Colonic mucosa (tissue), 4 donors: ENCODE data around the gene SPINT2. TPM values are rescaled to one million over a fixed set of nuclear protein-coding genes. Genes with fewer than 3 reads are reported as not detected.

Experiments used
- DNase-seq: peaks from one replicate; pipeline ENCODE4 v3.0.0-alpha.2; 2020
- H3K27ac ChIP-seq: fragments of 200-600 bp; one replicate; pipeline ENCODE4 v1.8.0; 2021
- H3K27me3 ChIP-seq: fragments of 200-600 bp; one replicate; pipeline ENCODE4 v1.8.0; 2021
- H3K36me3 ChIP-seq: fragments of 200-600 bp; one replicate; pipeline ENCODE4 v1.8.0; 2021
- H3K4me1 ChIP-seq: fragments of 200-600 bp; one replicate; pipeline ENCODE4 v1.8.0; 2021; ENCODE audit warnings: mild to moderate bottlenecking
- H3K4me3 ChIP-seq: fragments of 200-600 bp; one replicate; pipeline ENCODE4 v1.8.0; 2021
- H3K9ac ChIP-seq, 2 donors: one replicate each; pipeline ENCODE4 v1.7.0; 2013; ENCODE audit warnings: control low read depth in 2 of 2, low read depth in 2 of 2, low read length in 2 of 2
- H3K9me3 ChIP-seq: fragments of 200-600 bp; one replicate; pipeline ENCODE4 v1.8.0; 2021
- intact Hi-C: fragments of 100-400 bp; cut with DNase I; formaldehyde crosslinking; loops from one replicate; pipeline ENCODE4 v1.14.1; 2022
- total RNA-seq, 2 donors: library from RNA; stranded (reverse); fragmentation: NEBNext Ultra II Directional in 1 of 2; extraction: Animal tissue kit (Norgen Biotek cat#: 25700) in 1 of 2; gene quantifications; one replicate each; pipeline ENCODE4 v1.2.1, GENCODE V29; 2021
- TF ChIP-seq, protein P1 (sequence below): fragments of 200-600 bp; IDR thresholded peaks from one replicate; pipeline ENCODE4 v1.8.0; 2022; ENCODE audit warnings: antibody characterized with exemption, mild to moderate bottlenecking
- donor health status: healthy.
- donor health status: DM: no; HTN: no; CAD: no.
- donor health status: DM: no; HTN: no; CAD: no.

SPINT2 gene
- total RNA-seq, 2 donors from 2014 or later, result 790 to 935 TPM

DNA sequence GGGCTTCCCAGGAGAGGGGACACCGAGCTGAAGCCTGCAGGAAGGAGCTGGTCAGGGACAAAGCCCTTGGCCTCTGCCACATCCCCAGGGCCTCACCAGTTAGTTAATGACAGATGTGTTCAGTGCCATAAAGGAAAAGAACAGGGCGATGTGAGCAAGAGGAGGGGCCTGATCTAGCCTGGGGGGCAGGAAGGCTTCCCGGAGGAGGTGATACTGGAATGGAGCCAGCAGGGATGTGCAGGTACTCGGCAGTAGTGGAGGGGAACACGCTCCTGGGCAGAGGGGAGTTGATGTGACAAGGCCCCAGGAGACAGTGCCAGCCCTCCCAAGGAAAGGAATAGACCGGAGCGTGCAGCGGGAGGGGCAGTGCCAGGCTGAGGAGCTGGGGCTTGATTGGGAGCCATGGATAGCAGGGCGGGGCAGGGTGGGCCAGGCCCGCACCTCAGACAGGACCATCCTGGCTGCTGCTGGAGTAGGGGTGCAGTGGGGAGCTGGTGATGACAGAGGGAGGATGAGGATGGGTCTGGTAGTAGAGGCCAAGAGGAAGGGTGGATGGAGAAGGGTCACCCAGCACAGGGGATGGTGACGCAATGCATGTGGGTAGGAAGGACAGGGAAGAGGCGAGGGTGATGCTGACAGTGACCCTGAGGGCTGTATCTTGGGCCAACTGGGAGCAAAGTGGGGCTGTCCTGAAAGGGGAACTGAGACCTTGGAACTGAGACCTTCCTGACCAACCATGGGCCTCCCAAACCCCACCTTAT, 43.8 kb downstream of the SPINT2 start:
- Histone ChIP-seq H3K9me3 (no peaks in the 10 kb centered on the region), H3K9ac (peak overlapping the region in 1 of 2 donors; percentile 12), H3K4me3 (no peak overlapping the region), H3K36me3 (no peaks in the 10 kb centered on the region), H3K4me1 (no peaks in the 10 kb centered on the region), H3K27ac (no peak overlapping the region), H3K27me3 (no peaks in the 10 kb centered on the region)
- TF ChIP-seq, protein P1, sequence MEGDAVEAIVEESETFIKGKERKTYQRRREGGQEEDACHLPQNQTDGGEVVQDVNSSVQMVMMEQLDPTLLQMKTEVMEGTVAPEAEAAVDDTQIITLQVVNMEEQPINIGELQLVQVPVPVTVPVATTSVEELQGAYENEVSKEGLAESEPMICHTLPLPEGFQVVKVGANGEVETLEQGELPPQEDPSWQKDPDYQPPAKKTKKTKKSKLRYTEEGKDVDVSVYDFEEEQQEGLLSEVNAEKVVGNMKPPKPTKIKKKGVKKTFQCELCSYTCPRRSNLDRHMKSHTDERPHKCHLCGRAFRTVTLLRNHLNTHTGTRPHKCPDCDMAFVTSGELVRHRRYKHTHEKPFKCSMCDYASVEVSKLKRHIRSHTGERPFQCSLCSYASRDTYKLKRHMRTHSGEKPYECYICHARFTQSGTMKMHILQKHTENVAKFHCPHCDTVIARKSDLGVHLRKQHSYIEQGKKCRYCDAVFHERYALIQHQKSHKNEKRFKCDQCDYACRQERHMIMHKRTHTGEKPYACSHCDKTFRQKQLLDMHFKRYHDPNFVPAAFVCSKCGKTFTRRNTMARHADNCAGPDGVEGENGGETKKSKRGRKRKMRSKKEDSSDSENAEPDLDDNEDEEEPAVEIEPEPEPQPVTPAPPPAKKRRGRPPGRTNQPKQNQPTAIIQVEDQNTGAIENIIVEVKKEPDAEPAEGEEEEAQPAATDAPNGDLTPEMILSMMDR, result no peak
- no peak for DNase-seq
- intact Hi-C loops, result no loop called here

DNA sequence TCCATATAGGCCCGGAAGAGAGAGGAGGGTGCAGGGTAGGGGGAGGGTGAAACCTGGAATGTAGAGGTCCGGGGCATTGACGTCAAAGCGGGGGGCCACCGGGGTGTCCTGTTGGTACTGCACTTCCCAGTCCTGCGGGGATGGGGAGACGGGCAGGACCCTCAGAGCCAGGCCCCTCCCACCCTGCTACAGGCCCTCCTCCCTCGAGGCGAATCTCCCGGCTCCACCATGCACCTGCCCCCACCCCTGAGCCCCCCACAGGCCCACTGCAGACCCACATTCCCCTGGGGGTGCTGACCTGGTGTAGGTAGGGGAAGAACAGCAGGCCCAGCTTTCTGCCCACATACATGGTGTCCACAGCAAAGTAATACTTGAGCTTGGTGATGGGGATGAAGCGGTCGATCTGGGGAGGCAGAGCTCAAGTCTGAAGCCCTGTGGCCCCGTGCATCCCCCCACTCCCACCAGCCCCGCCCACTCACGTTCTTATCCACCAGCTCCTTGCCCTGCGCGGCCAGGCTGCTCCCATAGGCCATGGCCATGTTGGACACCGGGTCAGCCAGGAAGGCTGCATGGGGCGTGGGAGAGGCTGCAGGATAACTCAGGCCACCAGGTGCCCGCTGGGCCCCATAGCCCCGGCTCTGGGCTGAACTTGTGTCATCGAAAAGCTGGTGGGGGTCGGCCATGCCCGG, 44.7 kb downstream of the SPINT2 start:
- no peaks in the 10 kb centered on the region for H3K4me1 ChIP-seq
- intact Hi-C loops, result no loop called here
- TF ChIP-seq, protein P1, result no peak
- H3K27me3 ChIP-seq, result no peaks in the 10 kb centered on the region
- DNase-seq, result no peak
- H3K36me3 ChIP-seq, result no peaks in the 10 kb centered on the region
- no peak overlapping the region for H3K27ac ChIP-seq
- H3K9ac ChIP-seq, result no peak overlapping the region
- H3K4me3 ChIP-seq, result no peak overlapping the region
- H3K9me3 ChIP-seq, result no peaks in the 10 kb centered on the region

DNA sequence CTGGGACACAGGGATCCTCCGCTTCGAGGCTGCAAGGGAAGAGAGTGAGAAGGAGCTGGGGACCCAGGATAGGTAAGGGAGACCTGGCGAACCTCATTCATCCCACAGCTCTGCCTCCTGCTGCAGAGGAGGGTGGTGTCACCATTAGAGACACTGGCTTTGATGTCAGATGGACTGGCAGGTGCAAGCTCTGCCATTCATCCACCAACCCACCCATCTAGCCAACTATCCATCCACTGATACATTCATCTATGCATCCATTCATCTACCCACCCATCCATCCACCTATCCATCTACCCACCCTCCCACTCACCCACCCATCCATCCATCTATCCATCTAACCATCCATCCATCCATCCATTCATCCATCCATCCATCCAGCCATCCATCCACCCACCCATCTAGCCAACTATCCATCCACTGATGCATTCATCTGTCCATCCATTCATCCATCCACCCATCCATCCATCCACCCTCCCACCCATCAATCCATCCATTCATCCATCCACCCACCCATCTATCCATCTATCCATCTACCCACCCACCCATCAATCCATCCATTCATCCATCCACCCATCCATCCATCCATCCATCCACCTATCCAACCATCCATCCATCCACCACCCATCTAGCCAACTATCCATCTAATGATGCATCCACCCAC, 45.4 kb downstream of the SPINT2 start:
- Histone ChIP-seq H3K4me1 (no peaks in the 10 kb centered on the region), H3K27ac (no peak overlapping the region), H3K4me3 (no peak overlapping the region), H3K27me3 (no peaks in the 10 kb centered on the region), H3K36me3 (no peaks in the 10 kb centered on the region), H3K9ac (no peak overlapping the region), H3K9me3 (no peaks in the 10 kb centered on the region)
- intact Hi-C loops, result no loop called here
- TF ChIP-seq, protein P1, result no peak
- DNase-seq, result no peak

DNA sequence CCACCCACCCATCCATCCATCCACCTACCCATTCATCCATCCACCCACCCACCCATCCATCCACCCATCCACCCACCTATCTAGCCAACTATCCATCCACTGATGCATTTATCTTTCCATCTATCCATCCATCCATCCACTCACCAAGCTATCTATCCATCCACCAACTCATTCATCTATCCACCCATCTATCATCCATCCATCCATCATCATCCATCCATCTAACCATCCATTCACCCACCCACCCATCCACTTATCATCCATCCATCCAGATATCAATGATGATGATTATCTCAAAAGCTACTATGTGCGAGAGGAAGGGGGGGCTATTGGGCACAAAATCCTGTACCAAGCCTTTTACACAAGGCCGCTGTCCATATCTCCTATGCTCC, 45.9 kb downstream of the SPINT2 start:
- Histone ChIP-seq H3K4me1 (peaks cover 2% of the 10 kb centered on the region), H3K27ac (no peak overlapping the region), H3K9ac (no peak overlapping the region), H3K9me3 (no peaks in the 10 kb centered on the region), H3K4me3 (no peak overlapping the region), H3K27me3 (no peaks in the 10 kb centered on the region), H3K36me3 (no peaks in the 10 kb centered on the region)
- intact Hi-C loops, result no loop called here
- DNase-seq, result no peak
- TF ChIP-seq, protein P1, result no peak

DNA sequence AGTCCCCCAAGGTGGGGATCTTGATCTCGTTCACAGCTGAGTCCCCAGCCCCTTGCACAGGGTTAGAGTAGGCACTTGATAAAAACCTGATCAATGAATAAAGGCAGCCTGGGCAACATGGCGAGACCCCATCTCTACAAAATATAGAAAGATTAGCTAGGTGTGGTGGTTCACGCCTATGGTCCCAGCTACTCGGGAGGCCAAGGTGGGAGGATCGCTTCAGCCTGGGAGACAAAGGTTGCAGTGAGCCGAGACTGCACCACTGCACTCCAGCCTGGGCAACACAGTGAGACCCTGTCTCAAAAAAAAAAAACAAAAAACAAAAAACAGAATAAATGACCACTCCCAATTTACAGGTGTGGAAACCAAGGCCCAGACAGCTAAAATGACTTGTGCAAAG, 46.6 kb downstream of the SPINT2 start:
- no peak for DNase-seq
- Histone ChIP-seq H3K9me3 (no peaks in the 10 kb centered on the region), H3K27ac (no peak overlapping the region), H3K4me1 (peaks cover 3% of the 10 kb centered on the region), H3K27me3 (no peaks in the 10 kb centered on the region), H3K4me3 (no peak overlapping the region), H3K9ac (no peak overlapping the region), H3K36me3 (no peaks in the 10 kb centered on the region)
- intact Hi-C loops, result no loop called here
- TF ChIP-seq, protein P1, result no peak
